Measurements from ENCODE around the gene MAX. TPM values are rescaled to one million over a fixed set of nuclear protein-coding genes. Genes with fewer than 3 reads are reported as not detected.

The MAX gene
- total and polyA plus RNA-seq, 9 of the 15 experiments (the other 6 are each of a cell fraction or from before 2014, with no cell fraction given): 15.4 to 96.5 (median 51.6) TPM

DNA sequence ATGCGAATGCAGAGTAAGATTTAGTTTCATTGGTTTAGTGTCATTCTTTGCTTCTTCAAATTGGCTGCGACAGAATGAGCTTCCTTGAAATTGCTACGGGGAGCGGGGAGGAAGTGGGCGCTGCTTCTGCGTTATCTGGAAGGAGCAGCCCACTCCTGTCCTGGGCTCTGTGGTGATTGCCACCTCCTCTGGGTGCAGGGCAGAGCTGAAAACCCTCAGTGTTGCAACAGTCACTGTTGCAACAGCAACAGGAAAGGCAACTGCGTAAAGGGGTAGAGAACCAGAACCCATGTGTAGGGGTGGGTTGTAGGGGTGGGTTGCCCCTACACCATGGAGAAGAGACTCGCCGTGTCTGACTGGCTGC lies 57.7 kb downstream of the MAX start (continued):
- TF ChIP-seq TBP (optimal IDR thresholded peaks at IDR 0.05; ENCODE audit: low read depth, low read length) (peak; percentile 37), MTA2 (IDR thresholded peaks at IDR 0.05; ENCODE audit: low read depth) (peak; percentile 60), CEBPG (CRISPR knock-in tag; IDR thresholded peaks at IDR 0.05) (peak; percentile 88), CEBPG (tag; conservative IDR thresholded peaks at IDR 0.05 in 1 of 2, IDR thresholded peaks at IDR 0.05 in 1 of 2) (peak; percentile 83 to 91), SMC3 (conservative IDR thresholded peaks at IDR 0.05; ENCODE audit: insufficient read depth, low read depth, low read length) (no peak), NCOA6 (IDR thresholded peaks at IDR 0.05) (no peak), POLR2AphosphoS5 (IDR thresholded peaks at IDR 0.05; ENCODE audit: control insufficient read depth, insufficient read depth, low read depth, low read length) (peak; percentile 64; the same call in 1 of the 2 replicates), POLR2G (IDR thresholded peaks at IDR 0.05; ENCODE audit: low read depth, low read length) (no peak), NFE2 (IDR thresholded peaks at IDR 0.05; ENCODE audit: low read depth) (0 out of 2 replicates have a peak, but pooled peaks have one; percentile 8), SAFB (IDR thresholded peaks at IDR 0.05; ENCODE audit: borderline replicate concordance, low read depth, low read length) (no peak), ZKSCAN1 (IDR thresholded peaks at IDR 0.05; ENCODE audit: low read depth, low read length) (0 out of 2 replicates have a peak, but pooled peaks have one; percentile 61), ZNF175 (CRISPR knock-in tag; IDR thresholded peaks at IDR 0.05; ENCODE audit: low read depth) (peak; percentile 52; the same call in 1 of the 2 replicates), RFX7 (CRISPR knock-in tag; IDR thresholded peaks at IDR 0.05) (no peak), EGR1 (conservative IDR thresholded peaks at IDR 0.05) (peak; percentile 26; the same call in 1 of the 2 replicates), HMGN3 (IDR thresholded peaks at IDR 0.05; ENCODE audit: borderline replicate concordance, extremely low read depth, insufficient read length, low read depth, low read length) (no peak), GTF2F1 (IDR thresholded peaks at IDR 0.05; ENCODE audit: low read depth, low read length) (no peak), BRD9 (IDR thresholded peaks at IDR 0.05; ENCODE audit: low read depth, partially characterized antibody) (no peak), ZBED1 (IDR thresholded peaks at IDR 0.05) (0 out of 2 replicates have a peak, but pooled peaks have one; percentile 48), ZNF224 (CRISPR knock-in tag; IDR thresholded peaks at IDR 0.05) (no peak), CBFA2T2 (conservative IDR thresholded peaks at IDR 0.05) (peak; percentile 77), KDM1A (IDR thresholded peaks at IDR 0.05) (peak in 1 of 2 experiments; percentile 33; a peak in 1 of 4 replicates), DPF2 (IDR thresholded peaks at IDR 0.05) (0 out of 2 replicates have a peak, but pooled peaks have one; percentile 75), POLR2B (IDR thresholded peaks at IDR 0.05; ENCODE audit: low read depth, partially characterized antibody) (no peak), ZNF445 (CRISPR knock-in tag; IDR thresholded peaks at IDR 0.05; ENCODE audit: low read depth) (no peak)
- TF ChIP-seq, protein P1, sequence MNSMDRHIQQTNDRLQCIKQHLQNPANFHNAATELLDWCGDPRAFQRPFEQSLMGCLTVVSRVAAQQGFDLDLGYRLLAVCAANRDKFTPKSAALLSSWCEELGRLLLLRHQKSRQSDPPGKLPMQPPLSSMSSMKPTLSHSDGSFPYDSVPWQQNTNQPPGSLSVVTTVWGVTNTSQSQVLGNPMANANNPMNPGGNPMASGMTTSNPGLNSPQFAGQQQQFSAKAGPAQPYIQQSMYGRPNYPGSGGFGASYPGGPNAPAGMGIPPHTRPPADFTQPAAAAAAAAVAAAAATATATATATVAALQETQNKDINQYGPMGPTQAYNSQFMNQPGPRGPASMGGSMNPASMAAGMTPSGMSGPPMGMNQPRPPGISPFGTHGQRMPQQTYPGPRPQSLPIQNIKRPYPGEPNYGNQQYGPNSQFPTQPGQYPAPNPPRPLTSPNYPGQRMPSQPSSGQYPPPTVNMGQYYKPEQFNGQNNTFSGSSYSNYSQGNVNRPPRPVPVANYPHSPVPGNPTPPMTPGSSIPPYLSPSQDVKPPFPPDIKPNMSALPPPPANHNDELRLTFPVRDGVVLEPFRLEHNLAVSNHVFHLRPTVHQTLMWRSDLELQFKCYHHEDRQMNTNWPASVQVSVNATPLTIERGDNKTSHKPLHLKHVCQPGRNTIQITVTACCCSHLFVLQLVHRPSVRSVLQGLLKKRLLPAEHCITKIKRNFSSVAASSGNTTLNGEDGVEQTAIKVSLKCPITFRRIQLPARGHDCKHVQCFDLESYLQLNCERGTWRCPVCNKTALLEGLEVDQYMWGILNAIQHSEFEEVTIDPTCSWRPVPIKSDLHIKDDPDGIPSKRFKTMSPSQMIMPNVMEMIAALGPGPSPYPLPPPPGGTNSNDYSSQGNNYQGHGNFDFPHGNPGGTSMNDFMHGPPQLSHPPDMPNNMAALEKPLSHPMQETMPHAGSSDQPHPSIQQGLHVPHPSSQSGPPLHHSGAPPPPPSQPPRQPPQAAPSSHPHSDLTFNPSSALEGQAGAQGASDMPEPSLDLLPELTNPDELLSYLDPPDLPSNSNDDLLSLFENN (IDR thresholded peaks at IDR 0.05; ENCODE audit: low read depth in 2 of 2, low read length in 2 of 2): peak in 1 of 2 experiments; percentile 81; a peak in 2 of 4 replicates
- TF ChIP-seq, protein P2, sequence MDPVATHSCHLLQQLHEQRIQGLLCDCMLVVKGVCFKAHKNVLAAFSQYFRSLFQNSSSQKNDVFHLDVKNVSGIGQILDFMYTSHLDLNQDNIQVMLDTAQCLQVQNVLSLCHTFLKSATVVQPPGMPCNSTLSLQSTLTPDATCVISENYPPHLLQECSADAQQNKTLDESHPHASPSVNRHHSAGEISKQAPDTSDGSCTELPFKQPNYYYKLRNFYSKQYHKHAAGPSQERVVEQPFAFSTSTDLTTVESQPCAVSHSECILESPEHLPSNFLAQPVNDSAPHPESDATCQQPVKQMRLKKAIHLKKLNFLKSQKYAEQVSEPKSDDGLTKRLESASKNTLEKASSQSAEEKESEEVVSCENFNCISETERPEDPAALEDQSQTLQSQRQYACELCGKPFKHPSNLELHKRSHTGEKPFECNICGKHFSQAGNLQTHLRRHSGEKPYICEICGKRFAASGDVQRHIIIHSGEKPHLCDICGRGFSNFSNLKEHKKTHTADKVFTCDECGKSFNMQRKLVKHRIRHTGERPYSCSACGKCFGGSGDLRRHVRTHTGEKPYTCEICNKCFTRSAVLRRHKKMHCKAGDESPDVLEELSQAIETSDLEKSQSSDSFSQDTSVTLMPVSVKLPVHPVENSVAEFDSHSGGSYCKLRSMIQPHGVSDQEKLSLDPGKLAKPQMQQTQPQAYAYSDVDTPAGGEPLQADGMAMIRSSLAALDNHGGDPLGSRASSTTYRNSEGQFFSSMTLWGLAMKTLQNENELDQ (CRISPR knock-in tag; IDR thresholded peaks at IDR 0.05; ENCODE audit: borderline replicate concordance): no peak

Measured in K562 (cell line).